GM12878 (cell line): Measurements from ENCODE around the gene PRKAG2. TPM values are rescaled to one million over a fixed set of nuclear protein-coding genes. Genes with fewer than 3 reads are reported as not detected.

Experiments
- ATAC-seq: fragments of 200-7000 bp; cut with Tn5 transposase; 3 replicates; pipeline ENCODE4 v1.9.1; 2020; ENCODE audit warnings: mild to moderate bottlenecking, moderate library complexity
- BruUV-seq: library from RNA; stranded (reverse); fragments of 400-500 nt; replicated peaks from 2 replicates; lab custom pipeline; 2021; lab: Mats Ljungman, UMichigan
- CTCF ChIA-PET: fragments of 300-600 bp; sonication (Branson Sonifier 250); formaldehyde crosslinking; extraction: SDS; loops from one replicate; lab custom pipeline; 2021; ENCODE audit warnings: inconsistent platforms; lab: Yijun Ruan, JAX
- POLR2A ChIA-PET: fragments of 350-600 bp; formaldehyde crosslinking; extraction: SDS; loops from one replicate; lab custom pipeline; 2021; ENCODE audit warnings: inconsistent platforms; lab: Charles Lee
- RAD21 ChIA-PET: fragments of 300-600 bp; sonication (Branson Sonifier 250); formaldehyde crosslinking; loops from one replicate; lab custom pipeline; 2023; ENCODE audit warnings: antibody characterized with exemption; ENCODE audit not compliant: unreplicated experiment; lab: Charles Lee
- SMC1A ChIA-PET: fragments of 300-600 bp; sonication (Branson Sonifier 250); formaldehyde crosslinking; loops from one replicate; lab custom pipeline; 2023; ENCODE audit not compliant: unreplicated experiment, uncharacterized antibody; lab: Charles Lee
- DNase-seq: peaks from one replicate; pipeline ENCODE4 v3.0.0-alpha.2; 2011; ENCODE audit warnings: low read depth, low spot score
- FAIRE-seq: peaks from 3 replicates; lab custom pipeline; 2011; peaks lifted over from hg19 to GRCh38; lab: Jason Lieb, UNC
- H2AFZ ChIP-seq: 2 replicates; pipeline ENCODE4 v1.6.0; 2011; ENCODE audit warnings: low read depth, low read length, control low read depth; ENCODE audit not compliant: control insufficient read depth
- H3K27ac ChIP-seq: 2 replicates; pipeline ENCODE4 v1.5.1; 2011; ENCODE audit warnings: control low read depth; ENCODE audit not compliant: control insufficient read depth, insufficient read depth
- H3K27me3 ChIP-seq, 2 experiments: replicated peaks in 1 of 2; 2 replicates each; pipeline versions ENCODE4 v1.6.0 to v1.6.1; 2011; ENCODE audit warnings: low read length in 1 of 2; ENCODE audit not compliant: control insufficient read depth in 2 of 2, insufficient read depth in 2 of 2
- H3K36me3 ChIP-seq, 2 experiments: 2 replicates each; pipeline ENCODE4 v1.5.1; 2011; ENCODE audit warnings: low read length in 1 of 2; ENCODE audit not compliant: control insufficient read depth in 2 of 2, insufficient read depth in 2 of 2
- H3K4me1 ChIP-seq: 2 replicates; pipeline ENCODE4 v1.6.1; 2011; ENCODE audit warnings: mild to moderate bottlenecking, low read length, moderate library complexity, mixed read lengths; ENCODE audit not compliant: control insufficient read depth, insufficient read depth
- H3K4me2 ChIP-seq: 2 replicates; pipeline ENCODE4 v1.6.0; 2011; ENCODE audit warnings: control low read depth; ENCODE audit not compliant: control insufficient read depth, insufficient read depth
- H3K4me3 ChIP-seq: fragments of 200-600 bp; sonication (generic); 2 replicates; pipeline ENCODE4 v1.5.1; 2016
- H3K79me2 ChIP-seq: 2 replicates; pipeline ENCODE4 v1.6.0; 2011; ENCODE audit warnings: low read length; ENCODE audit not compliant: control insufficient read depth, insufficient read depth
- H3K9ac ChIP-seq: 2 replicates; pipeline ENCODE4 v1.8.0; 2011; ENCODE audit warnings: low read length, control low read depth, mixed read lengths; ENCODE audit not compliant: control insufficient read depth, insufficient read depth
- H3K9me3 ChIP-seq: replicated peaks from 3 replicates; pipeline ENCODE4 v1.5.1; 2011; ENCODE audit warnings: mild to moderate bottlenecking, low read length; ENCODE audit not compliant: control insufficient read depth, insufficient read depth
- H4K20me1 ChIP-seq: 2 replicates; pipeline ENCODE4 v1.6.0; 2011; ENCODE audit not compliant: control insufficient read depth, insufficient read depth
- FOXK2 ChIP-seq: fragments of 450-650 bp; IDR thresholded peaks from 2 replicates; pipeline ENCODE4 v1.6.1; 2017; ENCODE audit warnings: mild to moderate bottlenecking, moderate library complexity
- FOXM1 ChIP-seq: IDR thresholded peaks from 2 replicates; pipeline ENCODE4 v1.6.1; 2012; ENCODE audit warnings: low read depth, mild to moderate bottlenecking, inconsistent platforms, low read length, moderate library complexity
- KAT2A ChIP-seq: conservative IDR thresholded peaks from 2 replicates; pipeline ENCODE4 v1.6.1; 2011; ENCODE audit warnings: low read depth, low read length; ENCODE audit not compliant: control insufficient read depth
- MAX ChIP-seq: IDR thresholded peaks from 2 replicates; pipeline ENCODE4 v1.6.1; 2012; ENCODE audit warnings: low read depth, low read length, improper control_type of control experiment
- MEF2A ChIP-seq: IDR thresholded peaks from 2 replicates; pipeline ENCODE4 v1.6.1; 2011; ENCODE audit warnings: low read depth, mild to moderate bottlenecking, low read length, moderate library complexity; ENCODE audit not compliant: insufficient read depth
- MTA3 ChIP-seq: IDR thresholded peaks from 2 replicates; pipeline ENCODE4 v1.6.1; 2012; ENCODE audit warnings: low read length, inconsistent platforms, borderline replicate concordance
- PBX3 ChIP-seq: IDR thresholded peaks from 2 replicates; pipeline ENCODE4 v1.6.1; 2011; ENCODE audit warnings: mild to moderate bottlenecking, low read depth, low read length, moderate library complexity; ENCODE audit not compliant: insufficient replicate concordance
- SP1 ChIP-seq: IDR thresholded peaks from one replicate; pipeline ENCODE4 v1.6.1; 2011; ENCODE audit warnings: low read depth, low read length
- STAT1 ChIP-seq: fragments of 450-650 bp; conservative IDR thresholded peaks from 2 replicates; pipeline ENCODE4 v1.6.1; 2014; ENCODE audit warnings: antibody characterized with exemption, mild to moderate bottlenecking
- TAF1 ChIP-seq: IDR thresholded peaks from 2 replicates; pipeline ENCODE4 v1.6.1; 2011; ENCODE audit warnings: mild to moderate bottlenecking, low read depth, low read length, borderline replicate concordance
- ZNF274 ChIP-seq: IDR thresholded peaks from one replicate; pipeline ENCODE4 v1.8.0; 2011; ENCODE audit not compliant: insufficient read length, insufficient read depth
- ZNF592 ChIP-seq: fragments of 450-650 bp; IDR thresholded peaks from 2 replicates; pipeline ENCODE4 v1.6.1; 2017; ENCODE audit warnings: mild to moderate bottlenecking, moderate library complexity
- WGBS: methylation state at CpG from one replicate; pipeline ENCODE4 v1.1.6; 2016; ENCODE audit warnings: low lambda C conversion rate; ENCODE audit not compliant: insufficient replicate concordance, insufficient coverage; ENCODE audit errors: missing lambda C conversion rate; 5-methylcytosine and 5-hydroxymethylcytosine counted together
- in situ Hi-C: fragments of 300-500 bp; cut with MboI; formaldehyde crosslinking; loops from 9 replicates; pipeline ENCODE4 v1.14.3; 2018; ENCODE audit warnings: mixed read lengths
- intact Hi-C: fragments of 100-400 bp; cut with micrococcal nuclease; formaldehyde crosslinking; loops from one replicate; pipeline ENCODE4 v1.14.2; 2022; ENCODE audit not compliant: unreplicated experiment
- polyA plus RNA-seq, 11 experiments: library from polyadenylated mRNA; depleted of rRNA in 4 of 11; unstranded in 6 of 11; stranded (reverse) in 5 of 11; fragments of >200 nt; fragmentation: Nextera tagmentation in 4 of 11; fragmentation: Illumina TruSeq in 1 of 11; extraction: Ambion mirVana in 4 of 11; extraction: Trizol in 1 of 11; gene quantifications; 1 replicate in 1 of 11; 2 replicates in 10 of 11; pipeline versions ENCODE4 v1.2.1 to v1.2.3, GENCODE V29; 2011 to 2016; ENCODE audit warnings: inconsistent platforms in 2 of 11, missing spikeins in 2 of 11, low read depth in 1 of 11
- total RNA-seq, 4 experiments: library from RNA; depleted of rRNA in 3 of 4; stranded (reverse); fragments of >200 nt in 3 of 4; fragmentation: Illumina TruSeq in 1 of 4; extraction: Trizol in 1 of 4; gene quantifications; 2 replicates each; pipeline versions ENCODE4 v1.2.1 to v1.2.3, GENCODE V29; 2013 to 2021
- TF ChIP-seq, protein P1 (sequence below): fragments of 150-350 bp; IDR thresholded peaks from 2 replicates; pipeline ENCODE4 v1.6.1; 2016; ENCODE audit warnings: low read depth, low read length
- TF ChIP-seq, protein P2 (sequence below): IDR thresholded peaks from 2 replicates; pipeline ENCODE4 v1.6.1; 2011; ENCODE audit warnings: low read depth, mild to moderate bottlenecking, low read length, moderate library complexity, borderline replicate concordance; ENCODE audit errors: extremely low read depth

The PRKAG2 gene
- total and polyA plus RNA-seq, 10 of the 15 experiments (the other 5 are each of a cell fraction or from before 2014, with no cell fraction given): 3.4 to 8.9 (median 6.8) TPM

DNA sequence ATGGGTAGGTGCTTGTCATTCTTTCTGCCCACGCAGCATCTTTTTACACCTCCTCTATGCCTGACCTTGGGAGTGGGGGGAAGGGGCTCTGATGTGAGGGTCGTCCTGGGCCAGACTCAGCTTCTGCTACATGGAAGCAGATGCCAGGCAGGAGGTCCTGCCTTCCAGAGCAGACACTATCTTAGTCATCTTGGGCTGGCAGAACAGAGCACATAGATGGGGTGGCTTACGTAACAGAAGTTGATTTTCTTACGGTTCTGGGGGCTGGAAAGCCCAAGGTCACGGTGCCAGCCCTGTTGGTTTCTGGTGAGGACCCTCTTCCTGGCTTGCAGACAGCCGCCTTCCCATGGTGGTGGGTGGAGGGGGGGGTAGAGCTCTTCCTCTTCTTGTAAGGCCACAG lies 159.0 kb downstream of the PRKAG2 start:
- no peak overlapping the region for H2AFZ ChIP-seq
- H3K9me3 ChIP-seq: no peaks in the 10 kb centered on the region
- no peaks in the 10 kb centered on the region; a peak in 2 of 4 replicates for H3K27me3 ChIP-seq
- SMC1A ChIA-PET: no interaction called here
- FAIRE-seq: no peak
- WGBS: 42% methylated on average over 5 of the region's 6 CpGs
- no peak overlapping the region for H3K9ac ChIP-seq
- CTCF ChIA-PET: interaction anchor here (1.0 kb wide), 1 partner anchor 11 kb away, joined by 3 read pairs; no protein-coding TSS in a partner anchor
- in situ Hi-C loops: no loop called here
- no TSS peak for BruUV-seq
- TF ChIP-seq KAT2A (no peak), FOXM1 (no peak), ZNF592 (no peak), MTA3 (no peak), TAF1 (no peak), ZNF274 (no peak), STAT1 (no peak), FOXK2 (no peak), MAX (no peak), PBX3 (no peak), MEF2A (no peak), SP1 (no peak)
- TF ChIP-seq, protein P1, sequence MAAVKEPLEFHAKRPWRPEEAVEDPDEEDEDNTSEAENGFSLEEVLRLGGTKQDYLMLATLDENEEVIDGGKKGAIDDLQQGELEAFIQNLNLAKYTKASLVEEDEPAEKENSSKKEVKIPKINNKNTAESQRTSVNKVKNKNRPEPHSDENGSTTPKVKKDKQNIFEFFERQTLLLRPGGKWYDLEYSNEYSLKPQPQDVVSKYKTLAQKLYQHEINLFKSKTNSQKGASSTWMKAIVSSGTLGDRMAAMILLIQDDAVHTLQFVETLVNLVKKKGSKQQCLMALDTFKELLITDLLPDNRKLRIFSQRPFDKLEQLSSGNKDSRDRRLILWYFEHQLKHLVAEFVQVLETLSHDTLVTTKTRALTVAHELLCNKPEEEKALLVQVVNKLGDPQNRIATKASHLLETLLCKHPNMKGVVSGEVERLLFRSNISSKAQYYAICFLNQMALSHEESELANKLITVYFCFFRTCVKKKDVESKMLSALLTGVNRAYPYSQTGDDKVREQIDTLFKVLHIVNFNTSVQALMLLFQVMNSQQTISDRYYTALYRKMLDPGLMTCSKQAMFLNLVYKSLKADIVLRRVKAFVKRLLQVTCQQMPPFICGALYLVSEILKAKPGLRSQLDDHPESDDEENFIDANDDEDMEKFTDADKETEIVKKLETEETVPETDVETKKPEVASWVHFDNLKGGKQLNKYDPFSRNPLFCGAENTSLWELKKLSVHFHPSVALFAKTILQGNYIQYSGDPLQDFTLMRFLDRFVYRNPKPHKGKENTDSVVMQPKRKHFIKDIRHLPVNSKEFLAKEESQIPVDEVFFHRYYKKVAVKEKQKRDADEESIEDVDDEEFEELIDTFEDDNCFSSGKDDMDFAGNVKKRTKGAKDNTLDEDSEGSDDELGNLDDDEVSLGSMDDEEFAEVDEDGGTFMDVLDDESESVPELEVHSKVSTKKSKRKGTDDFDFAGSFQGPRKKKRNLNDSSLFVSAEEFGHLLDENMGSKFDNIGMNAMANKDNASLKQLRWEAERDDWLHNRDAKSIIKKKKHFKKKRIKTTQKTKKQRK: no peak
- TF ChIP-seq, protein P2, sequence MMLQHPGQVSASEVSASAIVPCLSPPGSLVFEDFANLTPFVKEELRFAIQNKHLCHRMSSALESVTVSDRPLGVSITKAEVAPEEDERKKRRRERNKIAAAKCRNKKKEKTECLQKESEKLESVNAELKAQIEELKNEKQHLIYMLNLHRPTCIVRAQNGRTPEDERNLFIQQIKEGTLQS: no peak
- intact Hi-C loops: no loop called here
- POLR2A ChIA-PET: no interaction called here
- DNase-seq: no peak
- no peak for ATAC-seq
- no peaks in the 10 kb centered on the region for H3K79me2 ChIP-seq
- H4K20me1 ChIP-seq: no peaks in the 10 kb centered on the region
- H3K4me3 ChIP-seq: no peak overlapping the region
- H3K36me3 ChIP-seq: no peaks in the 10 kb centered on the region
- no peak overlapping the region for H3K4me2 ChIP-seq
- RAD21 ChIA-PET: no interaction called here
- no peak overlapping the region for H3K27ac ChIP-seq
- no peaks in the 10 kb centered on the region for H3K4me1 ChIP-seq
